Right lobe of liver (tissue), 4 donors: Measurements from ENCODE around the gene NRDC.

ENCODE experiments used
- POLR2A ChIP-seq: fragments of 450-650 bp; IDR thresholded peaks from one replicate; pipeline ENCODE4 v1.6.1; 2017; ENCODE audit warnings: antibody characterized with exemption, mild to moderate bottlenecking
- TF ChIP-seq, protein P1 (sequence below), 4 donors: fragments of 200-600 bp in 3 of 4; fragments of 450-650 bp in 1 of 4; IDR thresholded peaks; one replicate each; pipeline versions ENCODE4 v1.5.1 to v1.8.0; 2016 to 2022; ENCODE audit warnings: antibody characterized with exemption in 4 of 4, mild to moderate bottlenecking in 2 of 4
- donor health status: DM: no; HTN: no; CAD: no.
- donor health status: DM: no; HTN: no; CAD: no.
- donor health status: DM: no; HTN: yes; CAD: no.

GRCh38 chr1:51799372-51799771 lies 79.2 kb downstream of the NRDC start:
- TF ChIP-seq POLR2A = no peak
- TF ChIP-seq, protein P1, sequence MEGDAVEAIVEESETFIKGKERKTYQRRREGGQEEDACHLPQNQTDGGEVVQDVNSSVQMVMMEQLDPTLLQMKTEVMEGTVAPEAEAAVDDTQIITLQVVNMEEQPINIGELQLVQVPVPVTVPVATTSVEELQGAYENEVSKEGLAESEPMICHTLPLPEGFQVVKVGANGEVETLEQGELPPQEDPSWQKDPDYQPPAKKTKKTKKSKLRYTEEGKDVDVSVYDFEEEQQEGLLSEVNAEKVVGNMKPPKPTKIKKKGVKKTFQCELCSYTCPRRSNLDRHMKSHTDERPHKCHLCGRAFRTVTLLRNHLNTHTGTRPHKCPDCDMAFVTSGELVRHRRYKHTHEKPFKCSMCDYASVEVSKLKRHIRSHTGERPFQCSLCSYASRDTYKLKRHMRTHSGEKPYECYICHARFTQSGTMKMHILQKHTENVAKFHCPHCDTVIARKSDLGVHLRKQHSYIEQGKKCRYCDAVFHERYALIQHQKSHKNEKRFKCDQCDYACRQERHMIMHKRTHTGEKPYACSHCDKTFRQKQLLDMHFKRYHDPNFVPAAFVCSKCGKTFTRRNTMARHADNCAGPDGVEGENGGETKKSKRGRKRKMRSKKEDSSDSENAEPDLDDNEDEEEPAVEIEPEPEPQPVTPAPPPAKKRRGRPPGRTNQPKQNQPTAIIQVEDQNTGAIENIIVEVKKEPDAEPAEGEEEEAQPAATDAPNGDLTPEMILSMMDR (IDR thresholded peaks at IDR 0.05) = no peak
